ENCODE data around the gene HDHD3.

GRCh38 chr9:113352006-113352405 lies 24.8 kb downstream of the HDHD3 start:
- TF ChIP-seq, protein P1, sequence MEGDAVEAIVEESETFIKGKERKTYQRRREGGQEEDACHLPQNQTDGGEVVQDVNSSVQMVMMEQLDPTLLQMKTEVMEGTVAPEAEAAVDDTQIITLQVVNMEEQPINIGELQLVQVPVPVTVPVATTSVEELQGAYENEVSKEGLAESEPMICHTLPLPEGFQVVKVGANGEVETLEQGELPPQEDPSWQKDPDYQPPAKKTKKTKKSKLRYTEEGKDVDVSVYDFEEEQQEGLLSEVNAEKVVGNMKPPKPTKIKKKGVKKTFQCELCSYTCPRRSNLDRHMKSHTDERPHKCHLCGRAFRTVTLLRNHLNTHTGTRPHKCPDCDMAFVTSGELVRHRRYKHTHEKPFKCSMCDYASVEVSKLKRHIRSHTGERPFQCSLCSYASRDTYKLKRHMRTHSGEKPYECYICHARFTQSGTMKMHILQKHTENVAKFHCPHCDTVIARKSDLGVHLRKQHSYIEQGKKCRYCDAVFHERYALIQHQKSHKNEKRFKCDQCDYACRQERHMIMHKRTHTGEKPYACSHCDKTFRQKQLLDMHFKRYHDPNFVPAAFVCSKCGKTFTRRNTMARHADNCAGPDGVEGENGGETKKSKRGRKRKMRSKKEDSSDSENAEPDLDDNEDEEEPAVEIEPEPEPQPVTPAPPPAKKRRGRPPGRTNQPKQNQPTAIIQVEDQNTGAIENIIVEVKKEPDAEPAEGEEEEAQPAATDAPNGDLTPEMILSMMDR (conservative IDR thresholded peaks at IDR 0.05): no peak
- no peak for TF ChIP-seq EZH2 (IDR thresholded peaks at IDR 0.05; ENCODE audit: low read depth)
